Hepatic stellate cell (primary cell): ENCODE measurements around the gene PTBP3.
"Not testable (repeated sequence)": the region's sequence is repeated elsewhere in the genome, so short reads cannot be mapped to it uniquely, and the experiment has no call there.

Experiments used
- DNase-seq: peaks from one replicate; pipeline ENCODE4 v3.0.0; 2011; ENCODE audit warnings: low spot score

PTBP3 gene

DNA sequence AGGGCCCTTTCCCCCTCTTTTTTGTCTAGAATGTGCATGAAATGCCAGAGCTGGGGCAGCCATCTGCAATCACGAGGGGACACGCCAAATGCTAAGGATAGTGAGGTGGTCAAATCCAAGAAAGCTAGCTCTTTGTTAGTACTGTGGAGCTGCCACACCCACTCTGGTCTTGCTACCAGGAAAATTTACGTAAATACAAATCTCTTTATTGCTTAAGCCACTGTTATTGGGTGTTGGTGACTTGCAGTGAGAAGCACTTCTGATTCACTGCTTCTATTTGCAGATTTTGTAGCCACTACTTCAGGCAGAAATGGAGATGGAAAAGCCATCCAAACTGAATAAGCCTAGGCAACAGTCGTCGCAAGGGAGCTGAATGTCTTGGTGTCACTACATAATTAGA, 132.7 kb downstream of the PTBP3 start:
- DNase-seq = no peak

GRCh38 chr9:112198646-112199045, 134.8 kb downstream of the PTBP3 start:
- no peak for DNase-seq

DNA sequence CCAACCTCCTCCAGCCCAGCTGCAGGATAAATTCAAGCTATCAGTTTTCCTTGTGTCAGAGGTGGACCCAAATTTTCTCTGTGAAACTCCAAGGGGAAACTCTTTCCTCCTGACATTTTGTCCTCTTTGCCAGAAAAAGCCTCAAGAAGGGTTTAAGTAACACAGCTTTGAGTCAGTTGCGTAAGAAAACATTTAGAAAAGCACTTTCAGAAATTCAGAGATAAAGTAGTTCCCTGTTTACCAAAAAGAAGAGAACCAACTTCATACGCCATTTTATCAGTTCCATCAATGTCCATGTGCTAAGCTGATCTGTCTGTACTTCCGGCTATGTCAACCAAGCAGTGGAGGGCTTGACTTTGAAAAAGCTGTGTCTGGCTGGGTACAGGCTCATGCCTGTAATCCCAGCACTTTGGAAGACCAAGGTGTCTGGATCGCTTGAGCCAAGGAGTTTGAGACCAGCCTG, 138.4 kb downstream of the PTBP3 start:
- DNase-seq = no peak

DNA sequence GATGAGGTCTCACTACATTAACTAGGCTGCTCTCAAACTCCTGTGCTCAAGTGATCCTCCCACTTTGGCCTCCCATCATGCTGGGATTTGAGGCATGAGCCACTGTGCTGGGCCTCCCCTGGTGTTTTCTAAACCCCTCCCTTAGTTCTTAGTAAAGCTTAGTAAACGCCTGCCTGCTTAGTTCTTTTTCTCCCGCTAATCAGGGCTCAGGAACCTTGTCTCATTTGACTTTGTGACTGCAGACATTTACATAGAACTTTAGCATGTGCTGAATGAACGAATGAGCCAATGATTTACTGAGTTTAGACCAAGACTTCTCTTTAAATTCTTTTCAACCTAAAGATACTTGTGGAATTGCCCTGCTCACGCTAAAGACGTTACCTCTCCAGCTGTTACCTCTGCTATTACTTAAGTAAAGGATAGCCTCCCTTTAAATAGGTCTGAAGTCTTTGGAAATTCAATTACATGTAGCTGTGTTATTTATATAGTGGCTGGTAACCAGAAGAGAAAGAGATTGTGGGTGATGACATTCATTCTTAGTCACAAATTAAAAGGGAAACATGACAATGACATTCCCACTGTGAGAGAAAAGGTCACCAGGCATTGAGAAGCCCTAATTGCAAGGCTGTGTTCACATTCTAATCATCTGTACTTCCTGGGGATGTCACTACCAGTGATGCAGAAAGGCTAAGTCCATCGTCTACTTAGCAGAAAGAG, 139.7 kb downstream of the PTBP3 start:
- DNase-seq = no peak

- DNase-seq = not testable (repeated sequence)
These were observed 143.1 kb downstream of the PTBP3 start for GRCh38 chr9:112190320-112190719.

DNA sequence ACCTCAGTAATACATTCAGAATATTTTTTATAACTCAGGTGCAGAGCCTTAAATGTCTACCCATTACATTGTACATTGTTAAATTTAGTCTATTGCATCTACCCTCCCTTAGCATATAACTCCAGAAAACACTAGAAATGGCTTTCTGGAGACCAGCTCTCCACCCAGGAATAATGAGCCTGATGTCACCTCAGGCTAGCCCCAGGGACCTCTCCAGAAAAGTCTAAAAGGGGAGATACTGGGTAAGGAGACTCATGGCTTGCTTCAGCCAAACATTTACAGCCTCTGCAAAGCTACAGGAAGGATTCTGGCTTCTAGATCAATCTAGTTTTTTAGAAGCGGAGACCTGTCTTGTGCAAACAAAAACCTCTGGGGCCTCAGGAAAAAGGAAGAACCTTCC, 144.5 kb downstream of the PTBP3 start:
- no peak for DNase-seq

- no peak for DNase-seq
These were observed 146.0 kb downstream of the PTBP3 start for GRCh38 chr9:112187404-112187803.

DNA sequence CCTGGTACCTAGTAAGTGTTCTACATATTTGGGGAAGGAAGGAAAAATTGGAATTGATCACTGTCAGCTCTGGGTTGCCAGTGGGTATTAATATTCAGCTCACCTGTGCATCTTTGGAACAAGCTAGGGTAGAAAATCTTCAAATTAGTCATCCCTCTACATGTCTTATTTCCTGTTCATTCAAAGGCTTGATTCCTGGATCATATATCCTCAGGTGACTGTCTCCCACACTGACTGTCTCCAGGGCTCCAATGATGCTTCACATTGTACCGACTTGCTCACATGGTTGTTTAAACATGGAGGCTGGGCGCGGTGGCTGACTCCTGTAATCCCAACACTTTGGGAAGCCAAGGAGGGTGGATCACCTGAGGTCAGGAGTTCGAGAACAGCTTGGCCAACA, 146.7 kb downstream of the PTBP3 start:
- no peak for DNase-seq

- DNase-seq = no peak
These were observed 148.5 kb downstream of the PTBP3 start for GRCh38 chr9:112184946-112185345.

GRCh38 chr9:112184221-112184620, 149.2 kb downstream of the PTBP3 start:
- no peak for DNase-seq

DNA sequence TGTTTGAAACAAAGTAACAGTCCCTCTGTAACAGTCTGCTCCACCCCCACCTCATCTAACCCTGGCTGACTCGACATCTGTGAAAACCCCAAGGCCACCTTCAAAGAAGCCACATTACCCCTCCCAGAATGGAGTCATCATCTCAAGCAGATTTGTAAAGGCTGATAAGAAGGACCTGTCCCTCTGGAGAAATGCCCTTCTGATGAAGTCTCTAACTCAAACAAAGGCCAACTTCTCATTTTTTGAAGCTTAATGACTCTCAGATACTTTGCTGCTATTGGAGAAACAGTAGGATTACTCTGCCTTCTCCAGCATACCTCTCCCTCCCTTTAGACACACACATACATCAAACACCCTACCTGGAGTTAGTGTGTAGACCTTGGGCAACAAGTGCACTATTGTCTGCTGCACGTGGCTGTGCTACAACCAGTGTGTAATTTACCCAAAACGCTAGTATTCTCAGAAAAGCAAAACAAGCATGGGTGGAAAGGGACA, 153.0 kb downstream of the PTBP3 start:
- no peak for DNase-seq

DNA sequence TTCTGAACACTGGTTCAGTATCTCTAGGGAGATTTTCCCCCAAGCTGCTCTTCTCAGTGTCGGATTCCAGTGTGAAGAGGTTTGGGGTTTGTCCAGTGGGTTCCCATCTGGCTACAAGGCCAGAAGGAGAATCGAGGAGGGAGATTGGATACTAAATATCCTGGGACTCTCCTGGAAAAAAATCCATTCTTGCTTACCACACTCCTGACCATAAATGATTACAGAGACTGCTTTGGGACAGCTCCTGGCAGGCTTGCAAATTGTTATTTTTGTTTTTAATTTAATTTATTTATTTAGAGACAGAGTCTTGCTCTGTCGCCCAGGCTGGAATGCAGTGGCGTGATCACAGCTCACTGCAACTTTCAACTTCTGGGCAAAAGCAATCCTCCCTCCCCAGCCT, 153.6 kb downstream of the PTBP3 start:
- DNase-seq = no peak

DNA sequence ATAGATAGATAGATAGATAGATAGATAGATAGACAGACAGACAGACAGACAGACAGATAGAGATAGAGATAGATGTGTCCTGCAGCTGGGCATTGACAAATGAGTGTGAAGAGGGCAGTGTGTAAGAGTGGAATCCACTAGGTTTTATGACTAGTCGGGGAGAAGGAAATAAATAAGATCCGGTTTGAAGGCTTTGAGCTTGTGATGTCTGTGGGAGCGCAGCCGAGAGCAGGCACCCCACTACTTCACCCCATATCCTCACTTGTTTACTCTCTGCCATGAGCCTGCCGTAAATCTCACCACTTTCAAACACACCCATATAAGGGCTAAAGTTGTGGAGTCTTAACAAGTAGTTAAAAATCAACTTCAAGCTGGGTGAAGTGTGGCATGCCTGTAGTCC, 156.9 kb downstream of the PTBP3 start:
- no peak for DNase-seq

DNA sequence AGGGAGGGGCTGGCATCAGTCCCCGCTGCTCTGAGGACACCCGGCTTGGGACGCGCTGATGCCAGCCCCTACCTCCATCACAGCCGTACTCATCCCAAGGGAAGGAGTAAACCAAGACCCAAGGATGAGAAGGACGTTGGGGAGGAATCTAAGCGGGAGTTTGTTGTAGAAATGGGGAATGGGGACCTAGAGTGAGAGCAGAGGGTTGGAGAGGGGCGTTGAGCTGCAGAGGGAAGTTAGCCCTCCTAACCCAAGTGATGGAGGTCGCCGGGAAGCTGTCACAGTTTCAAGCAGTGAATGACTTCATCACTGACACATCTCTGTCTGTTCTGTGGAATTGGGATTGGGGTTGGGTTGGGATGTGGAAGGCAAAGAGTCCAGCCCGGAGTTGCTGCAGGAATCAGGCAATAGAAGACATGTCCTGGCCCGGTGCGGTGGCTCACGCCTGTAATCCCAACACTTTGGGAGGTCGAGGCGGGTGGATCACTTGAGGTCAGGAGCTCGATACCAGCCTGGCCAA, 157.6 kb downstream of the PTBP3 start:
- no peak for DNase-seq

DNA sequence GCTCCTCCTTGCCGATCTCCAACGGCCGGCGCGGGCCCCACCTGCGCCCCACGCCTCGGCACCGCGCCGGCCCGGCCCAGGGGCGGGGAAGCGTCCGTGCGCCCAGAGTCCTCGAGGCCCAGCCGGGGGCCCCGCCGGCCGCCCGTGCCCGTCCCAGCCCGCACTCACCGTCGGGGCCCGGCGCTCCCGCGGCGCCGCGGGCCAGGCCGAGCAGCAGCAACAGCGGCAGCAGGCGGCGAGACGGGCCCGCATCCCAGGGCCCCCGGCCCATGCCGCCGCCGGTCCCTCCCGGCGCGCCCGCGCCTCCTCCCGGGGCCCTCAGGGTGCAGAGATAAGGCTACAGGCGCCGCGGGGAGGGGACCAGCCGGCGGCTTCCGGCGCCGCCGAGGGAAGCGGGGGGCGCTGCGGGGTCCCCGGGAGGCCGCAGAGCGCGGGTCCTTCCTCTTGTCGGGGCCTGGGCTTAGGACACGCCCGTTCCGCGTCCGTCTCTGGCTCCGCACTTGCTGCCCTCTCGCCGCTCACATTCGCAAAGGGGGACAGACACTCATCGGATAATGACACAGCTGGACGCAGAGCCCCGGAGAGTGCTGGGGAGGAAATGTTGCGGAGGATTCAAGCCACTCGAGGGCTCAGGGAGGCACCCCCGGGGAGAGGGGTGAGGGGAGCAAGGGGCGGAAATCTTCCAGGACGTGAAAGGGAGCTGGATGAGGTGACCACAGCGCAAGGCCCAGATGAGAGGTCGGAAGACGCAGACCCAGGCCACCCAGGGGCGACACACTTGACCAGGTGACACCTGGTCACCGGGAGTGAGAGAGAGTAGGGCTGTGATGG, 158.2 kb downstream of the PTBP3 start, which contains the start of gene SUSD1:
SUSD1 (minus strand) TSS at position 333 of the 831 bp plus-strand sequence; CDS start at position 271, 62 bp downstream.
- peak; percentile 40 for DNase-seq

DNA sequence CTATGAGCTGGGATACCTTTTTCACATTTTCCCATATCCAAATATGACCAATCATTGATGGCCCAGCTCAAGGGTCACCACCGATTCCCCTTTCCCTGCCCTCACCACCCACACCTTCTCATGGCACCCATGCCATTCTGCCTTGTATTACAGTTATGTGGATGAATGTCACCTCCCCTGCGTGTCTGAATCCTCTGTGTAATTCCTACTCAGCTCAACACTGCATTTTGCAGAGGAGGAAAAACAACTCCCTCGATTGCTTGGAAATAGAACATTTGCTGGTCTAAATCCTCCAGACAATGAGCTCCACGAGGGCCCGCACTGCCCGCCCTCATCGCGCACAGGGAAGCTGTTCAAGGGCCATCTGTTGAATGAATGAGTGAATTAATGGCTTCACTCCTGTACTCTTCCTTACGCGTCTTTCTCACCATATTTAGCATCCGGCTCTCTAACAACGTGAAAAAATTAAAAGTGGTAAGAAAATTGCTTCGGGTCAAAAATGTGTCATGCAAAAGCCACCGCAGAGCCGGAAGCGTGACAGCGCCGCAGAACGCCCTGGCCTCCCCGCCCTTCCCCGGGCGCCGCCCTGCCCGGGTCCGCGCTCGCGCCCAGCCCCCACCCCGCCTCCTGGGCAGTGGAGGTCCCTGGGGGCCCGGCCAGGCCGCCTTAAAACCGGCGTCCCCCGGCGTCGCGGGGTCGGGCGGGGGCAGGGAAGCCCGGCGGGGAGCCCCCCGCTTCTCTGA, 159.0 kb downstream of the PTBP3 start:
- DNase-seq = peak; percentile 81

DNA sequence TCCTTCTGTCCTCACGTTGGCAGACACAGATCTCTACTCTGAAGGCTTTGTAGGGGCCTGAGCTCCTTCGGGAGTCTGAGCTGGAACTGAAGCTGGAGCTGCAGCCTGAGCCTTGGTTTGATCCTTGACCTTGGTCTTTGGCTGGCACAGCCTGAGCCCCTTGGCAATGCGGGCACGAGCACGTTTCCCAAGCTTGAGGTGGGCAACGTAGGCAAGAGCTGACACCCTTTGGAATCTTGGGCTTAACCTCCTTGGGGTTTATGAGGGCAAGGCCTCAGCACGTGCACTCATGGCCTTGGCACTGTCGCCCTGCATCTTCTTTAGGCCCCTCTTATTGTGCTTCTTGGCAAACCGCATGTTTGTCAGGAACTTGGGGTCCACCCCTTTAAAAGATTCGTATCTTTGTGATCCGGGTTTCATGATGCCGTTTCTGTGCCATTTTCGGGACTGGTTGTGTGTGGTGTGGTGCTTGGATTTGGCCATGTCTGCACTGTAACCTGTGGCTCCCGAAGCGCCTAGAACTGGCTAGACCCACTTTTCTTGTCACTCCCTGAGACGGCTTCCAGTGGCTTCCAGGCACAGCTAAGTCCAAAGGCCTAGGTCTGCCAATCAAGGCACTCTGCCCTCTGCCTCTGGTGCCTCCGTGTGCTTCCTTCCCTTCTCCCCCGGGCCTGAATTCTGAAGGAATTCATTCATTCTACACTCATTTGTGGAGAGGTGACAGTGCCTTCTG, 159.8 kb downstream of the PTBP3 start:
- DNase-seq = no peak

DNA sequence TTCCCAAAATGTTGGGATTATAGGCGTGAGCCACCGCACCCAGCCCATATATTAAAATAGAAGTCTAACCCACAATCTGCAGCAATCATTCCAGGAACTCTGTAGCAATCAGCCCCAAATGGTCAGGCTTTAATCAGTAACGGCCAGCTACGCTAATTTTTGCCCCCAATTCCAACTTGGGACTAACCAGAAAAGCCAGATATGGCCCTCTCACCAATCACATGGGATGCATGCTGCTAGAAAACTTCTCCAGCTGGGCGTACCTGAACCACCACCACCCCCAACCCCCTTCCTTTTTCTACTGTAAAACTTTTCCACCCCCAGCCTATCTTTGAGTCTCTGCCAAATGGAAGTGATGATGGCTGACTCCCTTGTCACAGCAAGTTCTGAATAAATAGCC, 162.5 kb downstream of the PTBP3 start:
- DNase-seq = no peak

DNA sequence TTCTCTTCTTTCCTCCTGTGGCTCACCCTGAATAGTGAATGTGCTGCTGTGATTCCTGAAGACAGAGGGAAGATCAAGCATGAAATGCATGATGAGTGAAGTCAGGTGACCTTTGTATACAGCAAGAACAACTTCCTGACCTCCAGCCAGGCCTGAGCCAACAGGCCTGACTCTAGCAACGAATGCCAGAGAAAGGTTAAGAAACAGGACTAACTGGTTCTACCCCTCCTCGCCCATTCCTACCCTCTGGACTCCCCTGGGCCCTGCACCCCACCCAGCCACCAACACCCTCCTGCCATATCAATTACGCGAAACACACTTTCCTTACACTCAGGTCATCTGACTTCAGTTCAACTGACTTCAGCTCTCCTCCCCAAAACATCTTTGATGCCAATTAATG, 163.2 kb downstream of the PTBP3 start:
- DNase-seq = no peak

DNA sequence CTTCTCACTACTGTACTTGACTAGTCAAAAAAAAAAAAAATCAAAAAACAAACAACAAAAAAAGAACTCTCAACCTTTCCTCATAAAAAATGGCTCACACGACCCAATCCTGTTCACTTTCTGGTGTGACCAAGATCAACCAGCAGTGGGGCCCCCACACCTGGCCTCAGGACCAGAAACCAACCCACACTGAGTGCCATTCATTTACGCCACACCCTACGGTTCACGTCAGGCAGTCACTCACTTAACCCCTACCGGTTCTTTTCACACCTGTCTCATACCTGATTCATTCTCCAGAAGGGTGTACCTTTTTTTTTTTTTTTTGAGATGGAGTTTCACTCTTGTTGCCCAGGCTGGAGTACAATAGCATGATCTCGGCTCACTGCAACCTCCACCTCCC, 164.1 kb downstream of the PTBP3 start:
- DNase-seq = no peak

DNA sequence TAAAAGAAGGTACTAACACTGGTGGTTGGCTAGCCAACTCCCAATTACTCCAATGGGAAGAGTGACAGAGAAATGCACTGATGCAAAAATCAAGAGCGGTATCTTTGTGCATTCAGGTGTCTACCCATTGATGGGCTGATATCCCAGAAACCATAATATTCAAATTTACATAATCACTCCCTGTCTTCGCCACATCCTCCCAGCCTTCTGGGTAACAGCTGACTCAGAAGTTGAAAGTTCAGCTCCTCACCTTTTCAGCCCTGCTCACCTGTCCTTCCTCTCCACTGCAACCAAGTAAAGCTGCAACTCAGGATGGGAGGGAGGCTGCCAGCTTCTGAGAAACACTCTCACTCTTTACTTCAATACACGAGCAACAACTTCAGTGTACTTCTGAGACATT, 165.2 kb downstream of the PTBP3 start:
- DNase-seq = no peak
